Peyer's patch (tissue), 4 donors: ENCODE measurements around the gene ATP6V0A1. TPM values are rescaled to one million over a fixed set of nuclear protein-coding genes. Genes with fewer than 3 reads are reported as not detected.
A peak's percentile ranks its signal among the peaks of the same experiment; 100 is the strongest.

ENCODE experiments used
- DNase-seq, 3 donors: peaks; one replicate each; pipeline ENCODE4 v3.0.0-alpha.2; 2017 to 2019
- H3K27ac ChIP-seq, 4 donors: fragments of 200-600 bp; sonication (generic); one replicate each; pipeline ENCODE4 v1.5.1; 2016 to 2019
- H3K27me3 ChIP-seq, 2 donors: fragments of 200-600 bp; sonication (generic); one replicate each; pipeline ENCODE4 v1.5.1; 2019
- H3K36me3 ChIP-seq, 3 donors: fragments of 200-600 bp; sonication (generic); one replicate each; pipeline ENCODE4 v1.5.1; 2016 to 2019
- H3K4me1 ChIP-seq, 4 donors: fragments of 200-600 bp; sonication (generic); one replicate each; pipeline ENCODE4 v1.5.1; 2016 to 2019
- H3K4me3 ChIP-seq, 4 donors: fragments of 200-600 bp; sonication (generic); 1 replicate in 3 of 4; 2 replicates in 1 of 4; pipeline ENCODE4 v1.5.1; 2016 to 2019; ENCODE audit warnings: mild to moderate bottlenecking in 1 of 4
- H3K9me3 ChIP-seq, 4 donors: fragments of 200-600 bp; sonication (generic); one replicate each; pipeline ENCODE4 v1.5.1; 2016 to 2019; ENCODE audit warnings: mild to moderate bottlenecking in 1 of 4
- POLR2A ChIP-seq, 2 donors: fragments of 450-650 bp; IDR thresholded peaks; one replicate each; pipeline ENCODE4 v1.5.1; 2017; ENCODE audit warnings: antibody characterized with exemption in 2 of 2, mild to moderate bottlenecking in 2 of 2, moderate library complexity in 2 of 2
- total RNA-seq, 4 donors: library from RNA; depleted of rRNA; stranded (reverse); fragments of >200 nt; gene quantifications; one replicate each; pipeline ENCODE4 v1.1.0, GENCODE V29; 2016
- TF ChIP-seq, protein P1 (sequence below), 6 experiments: fragments of 450-650 bp in 4 of 6; fragments of 200-600 bp in 2 of 6; sonication (generic) in 1 of 6; IDR thresholded peaks; one replicate each; pipeline ENCODE4 v1.5.1; 2017 to 2019; ENCODE audit warnings: antibody characterized with exemption in 6 of 6, mild to moderate bottlenecking in 3 of 6, moderate library complexity in 1 of 6

Gene ATP6V0A1
- total RNA-seq, 4 donors from 2014 or later, result 121 to 251 (median 204) TPM

DNA sequence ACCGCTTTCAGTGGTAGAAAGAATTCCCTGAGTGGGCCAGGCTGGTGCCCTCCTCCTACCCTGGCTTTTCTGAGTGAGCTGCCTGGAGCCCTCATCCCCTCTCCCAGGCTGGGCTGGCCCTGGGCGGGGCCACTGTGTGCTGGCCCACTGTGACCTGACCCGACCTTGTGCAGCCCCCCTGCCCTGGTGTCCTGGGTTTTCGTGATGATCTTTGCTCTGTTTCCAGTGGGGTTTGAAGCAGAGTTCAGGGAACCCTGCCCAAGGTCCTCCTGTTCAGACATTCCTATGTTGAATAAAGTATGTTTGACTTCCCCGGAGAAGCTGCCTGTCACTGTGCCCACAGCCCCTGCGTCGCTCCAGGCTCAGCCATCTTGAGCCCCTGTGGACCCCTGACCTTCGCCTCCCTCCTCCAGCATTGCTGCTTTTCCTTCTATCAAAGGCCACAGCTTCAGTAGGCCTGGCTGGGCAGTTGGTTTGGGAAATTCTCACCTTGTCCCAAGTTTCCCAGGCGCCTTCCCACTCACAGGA, 63.6 kb downstream of the ATP6V0A1 start:
- Histone ChIP-seq H3K4me1 (peaks cover 0 to 74% (median 18%) of the 10 kb centered on the region in 4 donors), H3K9me3 (no peaks in the 10 kb centered on the region), H3K27ac (peak overlapping the region; percentile 68 to 95 (median 86)), H3K4me3 (no peak overlapping the region), H3K36me3 (peaks cover 0 to 15% (median 0%) of the 10 kb centered on the region in 3 donors), H3K27me3 (no peaks in the 10 kb centered on the region)
- no peak for TF ChIP-seq POLR2A (IDR thresholded peaks at IDR 0.05)
- TF ChIP-seq, protein P1, sequence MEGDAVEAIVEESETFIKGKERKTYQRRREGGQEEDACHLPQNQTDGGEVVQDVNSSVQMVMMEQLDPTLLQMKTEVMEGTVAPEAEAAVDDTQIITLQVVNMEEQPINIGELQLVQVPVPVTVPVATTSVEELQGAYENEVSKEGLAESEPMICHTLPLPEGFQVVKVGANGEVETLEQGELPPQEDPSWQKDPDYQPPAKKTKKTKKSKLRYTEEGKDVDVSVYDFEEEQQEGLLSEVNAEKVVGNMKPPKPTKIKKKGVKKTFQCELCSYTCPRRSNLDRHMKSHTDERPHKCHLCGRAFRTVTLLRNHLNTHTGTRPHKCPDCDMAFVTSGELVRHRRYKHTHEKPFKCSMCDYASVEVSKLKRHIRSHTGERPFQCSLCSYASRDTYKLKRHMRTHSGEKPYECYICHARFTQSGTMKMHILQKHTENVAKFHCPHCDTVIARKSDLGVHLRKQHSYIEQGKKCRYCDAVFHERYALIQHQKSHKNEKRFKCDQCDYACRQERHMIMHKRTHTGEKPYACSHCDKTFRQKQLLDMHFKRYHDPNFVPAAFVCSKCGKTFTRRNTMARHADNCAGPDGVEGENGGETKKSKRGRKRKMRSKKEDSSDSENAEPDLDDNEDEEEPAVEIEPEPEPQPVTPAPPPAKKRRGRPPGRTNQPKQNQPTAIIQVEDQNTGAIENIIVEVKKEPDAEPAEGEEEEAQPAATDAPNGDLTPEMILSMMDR (IDR thresholded peaks at IDR 0.05), result no peak
- no peak for DNase-seq

DNA sequence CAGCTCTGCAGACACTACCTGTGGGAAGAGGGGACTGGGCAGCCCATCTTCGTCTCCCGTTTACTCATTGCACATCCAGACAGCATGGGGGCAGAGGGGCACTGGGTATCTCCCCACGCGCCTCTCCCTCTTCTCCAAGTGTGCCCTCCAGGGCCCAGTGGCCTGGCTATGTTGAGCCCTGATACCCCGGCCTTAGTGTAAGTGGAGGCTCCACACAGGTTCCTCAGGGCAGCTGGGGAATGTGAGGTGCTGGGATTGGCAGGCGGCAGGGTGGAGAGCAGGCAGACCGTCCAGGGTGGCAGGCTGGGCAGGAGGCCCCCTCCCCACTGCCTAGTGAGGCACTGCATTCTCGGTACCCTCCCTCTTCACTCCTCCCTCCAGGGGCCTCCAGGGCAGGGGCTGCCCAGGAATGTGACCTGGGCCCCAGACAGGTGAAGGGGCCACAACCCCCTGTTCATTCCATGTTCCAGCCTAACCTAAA, 64.2 kb downstream of the ATP6V0A1 start:
- peak overlapping the region; percentile 68 to 95 (median 86) for H3K27ac ChIP-seq
- H3K9me3 ChIP-seq, result no peaks in the 10 kb centered on the region
- no peaks in the 10 kb centered on the region for H3K27me3 ChIP-seq
- H3K4me1 ChIP-seq, result peaks cover 0 to 70% (median 17%) of the 10 kb centered on the region in 4 donors
- TF ChIP-seq, protein P1 (IDR thresholded peaks at IDR 0.05), result no peak
- no peak for TF ChIP-seq POLR2A (IDR thresholded peaks at IDR 0.05)
- DNase-seq, result no peak
- H3K4me3 ChIP-seq, result no peak overlapping the region
- peaks cover 0 to 15% (median 0%) of the 10 kb centered on the region in 3 donors for H3K36me3 ChIP-seq

DNA sequence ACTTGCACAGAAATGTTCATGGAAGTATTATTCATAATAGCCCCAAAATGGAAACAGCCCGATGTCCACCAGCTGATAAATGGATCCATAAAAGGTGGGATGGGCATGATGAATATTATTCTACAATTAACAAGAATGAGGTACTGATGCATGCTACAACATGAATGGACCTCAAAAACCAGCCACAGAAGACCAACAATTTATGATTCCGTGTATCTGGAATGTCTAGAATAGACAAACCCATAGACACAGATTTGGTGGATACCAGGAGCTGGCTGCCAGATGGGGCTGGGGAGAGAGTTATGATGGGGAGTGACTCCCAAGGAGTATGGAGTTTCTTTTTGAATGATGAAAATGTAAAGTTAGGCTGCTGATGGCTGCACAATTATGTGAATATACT, 66.5 kb downstream of the ATP6V0A1 start:
- Histone ChIP-seq H3K4me1 (peaks cover 0 to 47% (median 10%) of the 10 kb centered on the region in 4 donors), H3K36me3 (peaks cover 0 to 15% (median 0%) of the 10 kb centered on the region in 3 donors), H3K27me3 (no peaks in the 10 kb centered on the region), H3K27ac (no peak overlapping the region), H3K4me3 (no peak overlapping the region), H3K9me3 (no peaks in the 10 kb centered on the region)
- DNase-seq, result no peak
- TF ChIP-seq, protein P1 (IDR thresholded peaks at IDR 0.05), result no peak
- no peak for TF ChIP-seq POLR2A (IDR thresholded peaks at IDR 0.05)

DNA sequence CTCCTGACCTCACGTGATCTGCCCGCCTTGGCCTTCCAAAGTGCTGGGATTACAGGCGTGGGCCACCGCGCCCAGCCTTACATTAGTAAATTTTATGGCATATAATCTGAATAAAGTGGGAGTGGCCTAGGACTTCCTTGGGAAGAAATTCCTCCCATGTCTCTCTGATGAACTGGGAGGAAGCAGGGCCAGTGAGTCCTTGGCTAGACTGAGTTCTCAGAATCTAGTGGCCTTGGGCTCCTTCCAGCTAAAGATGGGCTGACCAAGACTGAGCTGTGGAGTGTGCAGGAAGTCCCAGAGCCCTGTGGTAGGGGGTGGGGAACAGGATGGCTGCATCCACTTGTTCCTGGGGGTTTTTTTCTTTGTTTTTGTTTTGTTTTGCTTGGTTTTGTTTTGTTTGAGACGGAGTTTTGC, 67.4 kb downstream of the ATP6V0A1 start:
- Histone ChIP-seq H3K27me3 (no peaks in the 10 kb centered on the region), H3K4me1 (peaks cover 0 to 42% (median 10%) of the 10 kb centered on the region in 4 donors), H3K36me3 (peaks cover 0 to 13% (median 0%) of the 10 kb centered on the region in 3 donors), H3K27ac (peak overlapping the region in 2 of 4 donors; percentile 28 to 51), H3K4me3 (no peak overlapping the region), H3K9me3 (no peaks in the 10 kb centered on the region)
- no peak for DNase-seq
- TF ChIP-seq POLR2A (IDR thresholded peaks at IDR 0.05), result no peak
- TF ChIP-seq, protein P1 (IDR thresholded peaks at IDR 0.05), result no peak

DNA sequence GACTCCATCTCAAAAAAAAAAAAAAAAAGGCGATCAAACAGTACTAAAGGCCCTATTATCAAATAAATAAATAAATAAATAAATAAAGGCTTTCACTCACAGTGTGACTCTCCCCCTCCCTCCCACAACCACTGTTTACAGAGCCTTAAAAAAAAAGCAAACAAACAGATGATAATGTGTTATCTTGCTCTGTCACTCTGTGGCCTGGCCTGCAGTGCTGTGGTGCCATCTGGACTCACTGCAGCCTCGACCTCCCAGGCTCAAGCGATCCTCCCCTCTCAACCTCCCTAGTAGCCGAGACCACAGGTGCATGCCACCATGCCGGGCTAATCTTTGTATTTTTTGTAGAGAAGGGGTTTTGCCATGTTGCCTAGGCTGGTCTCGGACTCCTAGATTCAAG, 69.3 kb downstream of the ATP6V0A1 start:
- H3K4me3 ChIP-seq, result no peak overlapping the region
- H3K27ac ChIP-seq, result no peak overlapping the region
- no peaks in the 10 kb centered on the region for H3K36me3 ChIP-seq
- no peak for DNase-seq
- peaks cover 0 to 33% (median 11%) of the 10 kb centered on the region in 4 donors for H3K4me1 ChIP-seq
- no peaks in the 10 kb centered on the region for H3K27me3 ChIP-seq
- no peaks in the 10 kb centered on the region for H3K9me3 ChIP-seq
- TF ChIP-seq, protein P1 (IDR thresholded peaks at IDR 0.05), result no peak
